DND-41 (cell line): Measurements from ENCODE around the gene KATNA1.

Experiments
- EZH2 ChIP-seq: IDR thresholded peaks from 3 replicates; pipeline ENCODE4 v1.6.1; 2012; ENCODE audit warnings: borderline replicate concordance, low read depth, mild to moderate bottlenecking, moderate library complexity, low read length, inconsistent platforms; ENCODE audit not compliant: severe bottlenecking
- TF ChIP-seq, protein P1 (sequence below): IDR thresholded peaks from 2 replicates; pipeline ENCODE4 v1.5.1; 2012; ENCODE audit warnings: borderline replicate concordance, low read length, moderate library complexity, mild to moderate bottlenecking; ENCODE audit not compliant: poor library complexity, severe bottlenecking; ENCODE audit errors: extremely low read depth

- TF ChIP-seq, protein P1, sequence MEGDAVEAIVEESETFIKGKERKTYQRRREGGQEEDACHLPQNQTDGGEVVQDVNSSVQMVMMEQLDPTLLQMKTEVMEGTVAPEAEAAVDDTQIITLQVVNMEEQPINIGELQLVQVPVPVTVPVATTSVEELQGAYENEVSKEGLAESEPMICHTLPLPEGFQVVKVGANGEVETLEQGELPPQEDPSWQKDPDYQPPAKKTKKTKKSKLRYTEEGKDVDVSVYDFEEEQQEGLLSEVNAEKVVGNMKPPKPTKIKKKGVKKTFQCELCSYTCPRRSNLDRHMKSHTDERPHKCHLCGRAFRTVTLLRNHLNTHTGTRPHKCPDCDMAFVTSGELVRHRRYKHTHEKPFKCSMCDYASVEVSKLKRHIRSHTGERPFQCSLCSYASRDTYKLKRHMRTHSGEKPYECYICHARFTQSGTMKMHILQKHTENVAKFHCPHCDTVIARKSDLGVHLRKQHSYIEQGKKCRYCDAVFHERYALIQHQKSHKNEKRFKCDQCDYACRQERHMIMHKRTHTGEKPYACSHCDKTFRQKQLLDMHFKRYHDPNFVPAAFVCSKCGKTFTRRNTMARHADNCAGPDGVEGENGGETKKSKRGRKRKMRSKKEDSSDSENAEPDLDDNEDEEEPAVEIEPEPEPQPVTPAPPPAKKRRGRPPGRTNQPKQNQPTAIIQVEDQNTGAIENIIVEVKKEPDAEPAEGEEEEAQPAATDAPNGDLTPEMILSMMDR: no peak
- no peak for TF ChIP-seq EZH2
Observed at GRCh38 chr6:149627672-149628071, 20.8 kb downstream of the KATNA1 start.
